Vagina (tissue), 2 donors: Measurements from ENCODE around the gene MACROD2.

ENCODE experiments used
- CTCF ChIP-seq, 3 experiments: fragments of 450-650 bp in 2 of 3; fragments of 200-600 bp in 1 of 3; sonication (generic) in 1 of 3; IDR thresholded peaks; one replicate each; pipeline ENCODE4 v1.5.1; 2017 to 2019; ENCODE audit warnings: antibody characterized with exemption in 3 of 3, mild to moderate bottlenecking in 2 of 3, moderate library complexity in 2 of 3
- POLR2A ChIP-seq, 2 donors: fragments of 450-650 bp; IDR thresholded peaks; one replicate each; pipeline ENCODE4 v1.6.1; 2017; ENCODE audit warnings: antibody characterized with exemption in 2 of 2, mild to moderate bottlenecking in 2 of 2, moderate library complexity in 2 of 2
- POLR2AphosphoS5 ChIP-seq, 2 donors: sonication (generic); formaldehyde crosslinking; IDR thresholded peaks; one replicate each; pipeline ENCODE4 v1.9.0; 2017; ENCODE audit warnings: antibody characterized with exemption in 2 of 2, mild to moderate bottlenecking in 2 of 2, low read depth in 1 of 2; ENCODE audit not compliant: insufficient read depth in 1 of 2

GRCh38 chr20:15805154-15805553 lies 1809.8 kb downstream of the MACROD2 start:
- TF ChIP-seq CTCF (IDR thresholded peaks at IDR 0.05) (no peak), POLR2A (IDR thresholded peaks at IDR 0.05) (no peak), POLR2AphosphoS5 (IDR thresholded peaks at IDR 0.05; ENCODE audit: insufficient read depth in 1 of 2, low read depth in 1 of 2) (no peak)
